GM23338 (cell line): Measurements from ENCODE around the gene MYH6. TPM values are rescaled to one million over a fixed set of nuclear protein-coding genes. Genes with fewer than 3 reads are reported as not detected.

Experiments used
- ATAC-seq: fragments of 200-7000 bp; cut with Tn5 transposase; 3 replicates; pipeline ENCODE4 v1.9.1; 2020
- DNase-seq: peaks from one replicate; pipeline ENCODE4 v3.0.0-alpha.2; 2015; ENCODE audit warnings: low spot score
- H2AFZ ChIP-seq: fragments of 200-600 bp; sonication (generic); 2 replicates; pipeline ENCODE4 v1.8.0; 2016; ENCODE audit warnings: antibody characterized with exemption, mild to moderate bottlenecking, moderate library complexity
- H3F3A ChIP-seq: fragments of 200-600 bp; sonication (generic); replicated peaks from 2 replicates; pipeline ENCODE4 v1.8.0; 2017; ENCODE audit warnings: antibody characterized with exemption, mixed run types, low read depth
- H3K27ac ChIP-seq: fragments of 200-600 bp; sonication (generic); 2 replicates; pipeline ENCODE4 v1.6.1; 2016; ENCODE audit warnings: low read depth
- H3K27me3 ChIP-seq: fragments of 200-600 bp; sonication (generic); 2 replicates; pipeline ENCODE4 v1.8.0; 2016; ENCODE audit warnings: mild to moderate bottlenecking, mixed run types, moderate library complexity; ENCODE audit not compliant: insufficient read depth
- H3K36me3 ChIP-seq: fragments of 200-600 bp; sonication (generic); 2 replicates; pipeline ENCODE4 v1.8.0; 2016; ENCODE audit warnings: mild to moderate bottlenecking; ENCODE audit not compliant: insufficient read depth
- H3K4me1 ChIP-seq: fragments of 200-600 bp; sonication (generic); 2 replicates; pipeline ENCODE4 v1.8.0; 2016; ENCODE audit warnings: mild to moderate bottlenecking, moderate library complexity; ENCODE audit not compliant: insufficient read depth
- H3K4me2 ChIP-seq: fragments of 200-600 bp; sonication (generic); 2 replicates; pipeline ENCODE4 v1.7.1; 2017; ENCODE audit warnings: mixed run types
- H3K4me3 ChIP-seq: fragments of 200-600 bp; sonication (generic); 2 replicates; pipeline ENCODE4 v1.6.1; 2016; ENCODE audit warnings: mixed run types
- H3K79me2 ChIP-seq: fragments of 200-600 bp; sonication (generic); replicated peaks from 2 replicates; pipeline ENCODE4 v1.8.0; 2017; ENCODE audit warnings: mild to moderate bottlenecking; ENCODE audit not compliant: insufficient read depth
- H3K9me2 ChIP-seq: fragments of 200-600 bp; sonication (generic); 2 replicates; pipeline ENCODE4 v1.8.0; 2017; ENCODE audit not compliant: insufficient read depth
- H4K20me1 ChIP-seq: fragments of 200-600 bp; sonication (generic); replicated peaks from 2 replicates; pipeline ENCODE4 v1.8.0; 2017; ENCODE audit warnings: mild to moderate bottlenecking; ENCODE audit not compliant: insufficient read depth
- H3K27ac Mint-ChIP-seq: 2 replicates; pipeline ENCODE4 v1.8.0; 2020; ENCODE audit warnings: inconsistent platforms, mild to moderate bottlenecking, moderate library complexity, mixed read lengths
- H3K27me3 Mint-ChIP-seq: 3 replicates; pipeline ENCODE4 v1.8.0; 2022; ENCODE audit warnings: low read depth, mild to moderate bottlenecking, moderate library complexity, mixed read lengths, inconsistent platforms; ENCODE audit not compliant: insufficient read depth, poor library complexity
- H3K36me3 Mint-ChIP-seq: 3 replicates; pipeline ENCODE4 v1.8.0; 2021; ENCODE audit warnings: low read depth, mild to moderate bottlenecking, inconsistent platforms, moderate library complexity, mixed read lengths
- H3K4me1 Mint-ChIP-seq: 3 replicates; pipeline ENCODE4 v1.8.0; 2020; ENCODE audit warnings: mild to moderate bottlenecking, inconsistent platforms, mixed read lengths
- H3K4me3 Mint-ChIP-seq: 3 replicates; pipeline ENCODE4 v1.8.0; 2021; ENCODE audit warnings: moderate library complexity, mild to moderate bottlenecking, inconsistent platforms, mixed read lengths
- H3K9me3 Mint-ChIP-seq: 3 replicates; pipeline ENCODE4 v1.8.0; 2020; ENCODE audit warnings: moderate library complexity, mild to moderate bottlenecking, inconsistent platforms, mixed read lengths
- CREB1 ChIP-seq: fragments of 250-450 bp; sonication (Bioruptor Pico); IDR thresholded peaks from 2 replicates; pipeline ENCODE4 v1.5.0; 2020; ENCODE audit warnings: low read depth, mild to moderate bottlenecking, moderate library complexity
- CTCF ChIP-seq, 2 experiments: fragments of 200-600 bp in 1 of 2; sonication (generic) in 1 of 2; conservative IDR thresholded peaks; 2 replicates each; pipeline versions ENCODE4 v1.5.1 to v1.6.1; 2016 to 2017; ENCODE audit warnings: antibody characterized with exemption in 2 of 2, low read depth in 2 of 2, mild to moderate bottlenecking in 2 of 2, moderate library complexity in 1 of 2
- EZH2phosphoT487 ChIP-seq: fragments of 200-600 bp; sonication (generic); IDR thresholded peaks from one replicate; pipeline ENCODE4 v1.8.1; 2018; ENCODE audit warnings: antibody characterized with exemption; ENCODE audit not compliant: unreplicated experiment
- JUNB ChIP-seq: IDR thresholded peaks from one replicate; pipeline ENCODE4 v1.6.1; 2016; ENCODE audit warnings: antibody characterized with exemption; ENCODE audit not compliant: unreplicated experiment
- ZNF114 ChIP-seq: fragments of 250-450 bp; sonication (Bioruptor Pico); IDR thresholded peaks from 2 replicates; pipeline ENCODE4 v1.5.0; 2020; ENCODE audit warnings: mild to moderate bottlenecking, moderate library complexity
- ZNF462 ChIP-seq: fragments of 250-450 bp; sonication (Bioruptor Pico); IDR thresholded peaks from 2 replicates; pipeline ENCODE4 v1.5.0; 2020; ENCODE audit warnings: mild to moderate bottlenecking, moderate library complexity
- polyA plus RNA-seq: library from polyadenylated mRNA; unstranded; fragments of >200 nt; fragmentation: Nextera tagmentation; extraction: Ambion mirVana; gene quantifications from 2 replicates; pipeline ENCODE4 v1.2.1, GENCODE V29; 2016
- total RNA-seq: library from RNA; depleted of rRNA; stranded (reverse); fragments of >200 nt; shearing (Covaris generic); gene quantifications from 2 replicates; pipeline ENCODE4 v1.2.3, GENCODE V29; 2014

Gene MYH6
- total and polyA plus RNA-seq, 2 experiments from 2014 or later = 0.03 to 0.10 TPM

GRCh38 chr14:23449314-23449713 lies 41.2 kb upstream of the MYH6 start (continued):
- no peak for TF ChIP-seq ZNF462

GRCh38 chr14:23447361-23448350 lies 39.6 kb upstream of the MYH6 start:
- no peak overlapping the region for H3K4me3 ChIP-seq
- H3K27ac ChIP-seq = no peak overlapping the region
- DNase-seq (no peak), ATAC-seq (no peak)
- Mint-ChIP-seq H3K27ac (no peak overlapping the region), H3K9me3 (no peaks in the 10 kb centered on the region), H3K4me1 (peaks cover 21% of the 10 kb centered on the region), H3K4me3 (no peak overlapping the region), H3K27me3 (peaks cover 19% of the 10 kb centered on the region), H3K36me3 (no peaks in the 10 kb centered on the region)
- no peak overlapping the region for H3K4me2 ChIP-seq
- H3F3A ChIP-seq = no peaks in the 10 kb centered on the region
- no peaks in the 10 kb centered on the region for H3K79me2 ChIP-seq
- H3K4me1 ChIP-seq = peaks cover 19% of the 10 kb centered on the region
- H2AFZ ChIP-seq = no peak overlapping the region
- no peaks in the 10 kb centered on the region for H4K20me1 ChIP-seq
- no peaks in the 10 kb centered on the region for H3K27me3 ChIP-seq
- no peaks in the 10 kb centered on the region for H3K9me2 ChIP-seq
- H3K36me3 ChIP-seq = no peaks in the 10 kb centered on the region
- TF ChIP-seq JUNB (no peak), CTCF (conservative IDR thresholded peaks at IDR 0.05; ENCODE audit: low read depth in 2 of 2) (no peak), CREB1 (CRISPR knock-in tag) (no peak), ZNF114 (no peak), ZNF462 (no peak), EZH2phosphoT487 (no peak)
